HG03108 (cell line): ENCODE measurements around the gene MED13L.

Experiments used
- ATAC-seq: cut with Tn5 transposase; IDR thresholded peaks from one replicate; pipeline ENCODE4 v1.9.1; 2021; ENCODE audit warnings: moderate library complexity; ENCODE audit not compliant: unreplicated experiment

MED13L gene

DNA sequence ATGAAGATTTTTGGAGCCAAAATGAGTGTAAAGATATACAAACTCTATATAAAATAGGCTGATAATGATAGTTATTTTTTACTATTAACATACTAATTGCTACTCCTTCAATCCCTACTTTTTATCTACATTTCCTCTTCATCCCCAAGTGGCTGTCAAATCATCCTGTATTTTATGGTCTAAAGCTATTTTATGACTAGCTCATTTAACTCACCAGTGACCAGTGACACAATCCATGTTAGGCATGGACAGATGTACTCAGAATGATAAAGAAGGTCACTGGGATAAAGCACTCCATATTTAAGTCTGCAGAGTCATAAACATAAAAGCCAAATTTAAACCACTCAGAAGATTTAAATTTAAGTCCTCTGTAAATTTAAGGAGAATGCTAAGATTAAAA, 183.0 kb downstream of the MED13L start:
- ATAC-seq, result no peak

DNA sequence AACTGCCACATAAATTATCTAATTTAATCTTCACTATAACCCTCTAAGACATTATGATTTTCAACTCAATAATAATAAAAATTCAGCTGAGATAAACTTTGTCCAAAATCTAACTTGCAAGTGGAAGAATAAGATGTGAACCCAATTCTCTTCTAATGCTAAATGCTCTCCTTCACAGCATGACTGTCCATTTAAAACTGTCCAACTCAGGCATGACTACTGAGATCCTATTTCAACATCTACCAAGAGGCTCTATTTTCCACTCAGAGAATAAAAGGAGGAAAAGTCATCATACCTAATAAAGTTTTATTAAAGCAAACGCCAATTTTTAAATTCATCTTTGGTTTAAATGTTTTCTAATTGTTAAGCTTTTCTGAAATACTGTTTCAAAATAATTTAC, 183.6 kb downstream of the MED13L start:
- no peak for ATAC-seq

DNA sequence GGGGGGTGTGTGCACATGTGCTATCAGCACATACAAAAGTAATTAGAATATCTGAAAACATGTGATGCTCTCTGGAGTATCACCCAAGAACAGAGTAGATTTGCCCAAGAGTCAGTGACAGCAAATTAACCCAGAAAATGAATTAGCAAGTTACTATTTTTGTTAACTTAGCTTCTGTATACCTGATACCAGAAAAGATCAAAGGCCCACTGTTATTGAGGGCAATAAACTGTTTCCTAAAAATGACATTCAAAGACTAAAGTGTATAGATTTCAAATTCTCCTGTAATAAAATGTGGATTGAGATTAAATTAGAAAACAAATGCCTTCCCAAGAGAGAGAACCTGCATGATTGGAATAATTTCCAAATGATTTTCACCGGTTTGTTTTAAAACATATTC, 184.7 kb downstream of the MED13L start:
- no peak for ATAC-seq

- no peak for ATAC-seq
Measured at GRCh38 chr12:116092162-116092561, 185.3 kb downstream of the MED13L start.

- ATAC-seq, result no peak
Measured at GRCh38 chr12:116091579-116091978, 185.9 kb downstream of the MED13L start.

DNA sequence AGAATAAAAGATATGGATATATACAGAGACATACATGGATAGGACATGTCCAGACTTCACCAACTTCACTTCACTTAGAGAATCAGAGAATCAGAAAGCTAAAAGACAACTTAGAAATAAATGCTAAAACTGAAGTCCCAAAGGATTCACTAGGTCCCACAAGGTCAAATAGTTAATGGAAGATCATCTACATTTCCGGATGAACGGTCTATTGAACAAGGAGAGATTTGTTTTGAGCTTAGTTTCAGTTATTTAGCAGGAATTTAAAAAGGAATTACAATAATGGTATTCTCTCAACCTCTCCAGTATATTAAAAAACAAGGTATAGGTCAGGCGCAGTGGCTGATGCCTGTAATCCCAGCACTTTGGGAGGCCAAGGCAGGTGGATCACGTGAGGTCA, 187.0 kb downstream of the MED13L start:
- ATAC-seq, result no peak

GRCh38 chr12:116089080-116089479, 188.4 kb downstream of the MED13L start:
- ATAC-seq, result no peak

DNA sequence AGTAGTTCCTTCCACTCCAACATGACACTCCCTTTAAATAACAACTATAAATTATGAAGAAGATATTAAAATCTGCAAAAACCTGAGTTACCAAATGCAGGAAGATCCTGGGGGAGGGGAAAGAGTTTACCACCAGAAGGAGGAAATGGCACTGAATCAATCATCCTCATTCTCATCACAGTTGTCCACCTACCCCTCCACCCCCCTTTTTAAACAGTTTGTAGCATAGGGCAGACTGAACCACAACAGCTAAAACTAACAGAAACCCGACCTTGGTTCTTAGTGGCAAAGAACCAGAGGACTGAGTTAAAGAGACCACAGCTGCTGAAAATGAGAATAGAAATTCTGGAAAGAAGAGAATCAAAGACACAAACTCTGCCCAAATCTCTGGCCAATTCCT, 189.5 kb downstream of the MED13L start:
- no peak for ATAC-seq

GRCh38 chr12:116087399-116087798, 190.1 kb downstream of the MED13L start:
- ATAC-seq, result no peak

- no peak for ATAC-seq
Measured at GRCh38 chr12:116080415-116080814, 197.1 kb downstream of the MED13L start.

GRCh38 chr12:116078396-116078795, 199.1 kb downstream of the MED13L start:
- no peak for ATAC-seq

- ATAC-seq, result no peak
Measured at GRCh38 chr12:116077431-116077830, 200.1 kb downstream of the MED13L start.

DNA sequence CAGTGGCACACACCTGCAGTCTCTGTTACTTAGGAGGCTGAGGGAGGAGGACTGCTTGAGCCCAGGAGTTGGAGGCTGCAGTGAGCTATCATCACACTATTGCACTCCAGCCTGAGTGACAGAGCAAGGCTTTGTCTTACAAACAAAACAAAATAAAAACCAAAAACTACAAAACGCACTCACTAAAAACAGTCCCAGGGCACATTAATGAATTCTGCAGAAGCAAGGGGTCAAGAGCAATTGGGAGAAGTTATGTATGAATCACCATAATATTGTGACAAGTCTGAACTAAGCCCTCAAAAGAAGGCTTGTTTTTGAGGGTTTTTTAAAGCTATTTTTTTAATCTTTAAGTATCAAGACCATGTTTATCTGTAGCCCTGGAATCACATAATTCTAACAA, 201.1 kb downstream of the MED13L start:
- ATAC-seq, result no peak

GRCh38 chr12:116074686-116075085, 202.8 kb downstream of the MED13L start:
- no peak for ATAC-seq

GRCh38 chr12:116071555-116072230, 205.8 kb downstream of the MED13L start:
- ATAC-seq, result no peak

DNA sequence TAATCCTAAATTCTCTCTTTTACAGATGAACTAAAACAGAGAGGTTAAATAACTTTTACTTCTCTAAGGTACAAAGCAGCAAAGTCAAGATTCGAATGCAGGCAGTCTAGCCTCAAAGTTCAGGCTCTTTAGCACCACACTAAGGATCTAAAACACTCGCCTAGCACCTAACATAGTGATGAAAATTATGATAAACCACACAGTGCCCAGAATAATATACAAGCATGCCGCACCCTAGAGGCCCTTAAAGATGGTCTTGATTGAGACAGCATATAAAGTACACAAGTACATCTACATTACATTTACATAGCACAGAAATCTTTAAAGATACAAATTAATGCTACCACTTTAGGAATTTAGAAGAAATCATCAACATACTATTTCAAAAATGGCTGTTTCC, 207.0 kb downstream of the MED13L start:
- ATAC-seq, result no peak

DNA sequence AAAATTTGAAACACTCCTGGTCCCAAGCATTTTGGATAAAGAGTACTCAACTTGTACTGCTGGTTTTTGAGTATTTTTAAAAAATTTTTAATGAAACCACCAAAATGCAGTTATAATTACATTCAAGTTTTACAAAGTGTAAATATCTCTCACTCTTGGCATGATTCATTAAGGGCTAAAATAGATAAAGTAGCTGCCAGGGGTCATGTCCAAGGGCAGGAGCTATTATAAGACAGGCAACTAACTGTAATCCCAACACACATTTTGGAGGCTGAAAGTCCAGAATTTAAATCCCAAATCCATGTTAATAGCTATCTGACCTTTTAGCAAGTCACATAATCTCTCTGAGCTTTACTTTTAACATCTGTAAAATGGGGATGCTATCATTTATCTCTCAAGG, 207.6 kb downstream of the MED13L start:
- no peak for ATAC-seq

DNA sequence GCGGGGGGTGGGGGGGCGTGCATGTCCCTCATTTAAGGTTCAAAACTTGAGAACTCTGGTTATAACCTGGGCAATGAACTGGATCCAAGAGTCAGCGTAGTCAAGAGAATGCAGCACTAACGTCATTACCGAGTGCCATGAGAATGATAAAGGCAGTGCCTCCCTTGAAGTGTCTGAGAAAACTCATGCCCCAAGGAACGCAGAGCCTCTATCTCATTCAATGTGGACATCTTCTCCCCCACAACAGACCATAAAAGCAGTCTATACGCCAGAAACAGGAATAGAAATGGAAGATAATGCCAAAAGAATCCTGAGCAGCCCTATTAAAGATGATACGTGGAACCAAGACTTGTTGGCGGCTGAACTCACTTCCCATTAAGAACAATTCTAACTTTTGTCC, 208.6 kb downstream of the MED13L start:
- no peak for ATAC-seq

DNA sequence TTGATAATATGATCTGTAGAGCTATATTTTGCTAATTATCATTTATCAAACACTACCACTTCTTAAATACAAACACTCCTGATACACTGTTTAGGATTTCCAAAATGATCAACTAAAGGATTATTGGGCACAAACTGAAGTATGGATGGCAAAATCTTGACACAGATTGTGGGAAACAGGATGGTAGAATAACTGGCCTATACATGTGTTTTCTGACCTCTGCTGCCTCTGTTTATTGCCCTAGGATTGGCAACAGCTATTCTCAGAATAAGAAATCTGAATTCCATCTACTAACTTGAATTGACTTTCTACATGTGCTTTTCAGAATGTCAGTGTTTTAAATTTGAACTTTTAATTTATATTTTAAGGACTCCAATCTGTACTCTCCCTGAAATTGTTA, 209.1 kb downstream of the MED13L start:
- no peak for ATAC-seq

- no peak for ATAC-seq
Measured at GRCh38 chr12:116067892-116068291, 209.6 kb downstream of the MED13L start.

GRCh38 chr12:116066381-116067230, 210.9 kb downstream of the MED13L start:
- no peak for ATAC-seq

DNA sequence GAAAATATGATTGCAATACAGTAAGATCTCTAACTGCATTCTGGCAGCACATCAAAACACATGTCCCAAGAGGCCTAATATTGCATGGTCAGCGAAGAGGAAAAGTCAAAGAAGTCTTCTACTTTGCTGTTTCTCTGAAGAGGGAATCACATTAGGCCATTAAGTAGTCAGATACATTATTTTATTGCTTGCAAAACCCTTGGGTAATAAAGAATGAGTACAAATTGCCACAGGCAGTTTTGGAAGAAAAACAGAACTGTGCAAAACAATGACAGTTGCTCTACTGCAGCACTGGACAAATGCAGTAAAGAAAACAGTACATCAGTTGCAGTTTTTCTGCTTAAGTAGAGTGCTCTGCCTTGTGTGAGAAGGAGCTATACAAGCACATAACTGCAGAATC, 211.9 kb downstream of the MED13L start:
- ATAC-seq, result no peak
